PC-9 (cell line): Measurements from ENCODE around the gene OBSCN. TPM values are rescaled to one million over a fixed set of nuclear protein-coding genes. Genes with fewer than 3 reads are reported as not detected.

Experiments
- BruUV-seq: library from RNA; stranded (reverse); fragments of 400-500 nt; replicated peaks from 2 replicates; lab custom pipeline; 2021; lab: Mats Ljungman, UMichigan
- CTCF ChIA-PET: fragments of 300-600 bp; sonication (Branson Sonifier 250); formaldehyde crosslinking; loops from one replicate; lab custom pipeline; 2022; ENCODE audit warnings: antibody characterized with exemption; lab: Charles Lee
- POLR2A ChIA-PET: fragments of 300-600 bp; sonication (Branson Sonifier 250); formaldehyde crosslinking; loops from one replicate; lab custom pipeline; 2022; ENCODE audit warnings: antibody characterized with exemption; ENCODE audit not compliant: unreplicated experiment; lab: Charles Lee
- DNase-seq, 2 experiments: peaks; one replicate each; pipeline versions ENCODE4 v3.0.0 to v3.0.0-alpha.2; 2015 to 2022; ENCODE audit warnings: mixed read lengths in 1 of 2
- H2AFZ ChIP-seq: fragments of 200-600 bp; sonication (generic); 2 replicates; pipeline ENCODE4 v1.8.1; 2017; ENCODE audit warnings: antibody characterized with exemption
- H3F3A ChIP-seq: fragments of 200-600 bp; sonication (generic); 2 replicates; pipeline ENCODE4 v1.8.1; 2017; ENCODE audit warnings: antibody characterized with exemption, mild to moderate bottlenecking, low read depth; ENCODE audit not compliant: insufficient read depth
- H3K27ac ChIP-seq: fragments of 200-600 bp; sonication (generic); 2 replicates; pipeline ENCODE4 v1.6.1; 2016; ENCODE audit warnings: mixed run types
- H3K27me3 ChIP-seq: fragments of 200-600 bp; sonication (generic); 2 replicates; pipeline ENCODE4 v1.6.1; 2016; ENCODE audit warnings: low read depth, mixed run types; ENCODE audit not compliant: insufficient read depth
- H3K36me3 ChIP-seq: fragments of 200-600 bp; sonication (generic); 2 replicates; pipeline ENCODE4 v1.6.1; 2016; ENCODE audit warnings: low read depth, mixed run types
- H3K4me1 ChIP-seq: fragments of 200-600 bp; sonication (generic); replicated peaks from 2 replicates; pipeline ENCODE4 v1.6.1; 2016; ENCODE audit warnings: mixed run types; ENCODE audit not compliant: insufficient read depth
- H3K4me2 ChIP-seq: fragments of 200-600 bp; sonication (generic); 2 replicates; pipeline ENCODE4 v1.6.1; 2017; ENCODE audit warnings: mixed run types
- H3K4me3 ChIP-seq: fragments of 200-600 bp; sonication (generic); 2 replicates; pipeline ENCODE4 v1.6.1; 2016; ENCODE audit warnings: mixed run types
- H3K79me2 ChIP-seq: fragments of 200-600 bp; sonication (generic); 2 replicates; pipeline ENCODE4 v1.6.1; 2017; ENCODE audit warnings: low read depth, mixed run types
- H3K9me2 ChIP-seq: fragments of 200-600 bp; sonication (generic); 2 replicates; pipeline ENCODE4 v1.8.1; 2017; ENCODE audit warnings: mild to moderate bottlenecking; ENCODE audit not compliant: insufficient read depth
- H3K9me3 ChIP-seq: fragments of 200-600 bp; sonication (generic); 2 replicates; pipeline ENCODE4 v1.8.1; 2016; ENCODE audit warnings: low read depth; ENCODE audit not compliant: insufficient read depth
- H4K20me1 ChIP-seq: fragments of 200-600 bp; sonication (generic); 2 replicates; pipeline ENCODE4 v1.8.1; 2017; ENCODE audit not compliant: insufficient read depth
- EZH2 ChIP-seq: fragments of 200-600 bp; sonication (generic); IDR thresholded peaks from 2 replicates; pipeline ENCODE4 v1.8.0; 2017; ENCODE audit warnings: antibody characterized with exemption, low read depth
- intact Hi-C: fragments of 100-400 bp; cut with micrococcal nuclease; formaldehyde crosslinking; loops from one replicate; pipeline ENCODE4 v1.10.0; 2022; ENCODE audit not compliant: unreplicated experiment
- total RNA-seq: library from RNA; stranded (reverse); gene quantifications from 2 replicates; pipeline ENCODE4 v1.2.3, GENCODE V29; 2021
- TF ChIP-seq, protein P1 (sequence below): fragments of 200-600 bp; sonication (generic); conservative IDR thresholded peaks from 2 replicates; pipeline ENCODE4 v1.6.1; 2017; ENCODE audit warnings: mixed run types, antibody characterized with exemption, mild to moderate bottlenecking, moderate library complexity

The OBSCN gene
- total RNA-seq, 1 experiment from 2014 or later, result 62.9 TPM

- Histone ChIP-seq H3K4me2 (no peak overlapping the region), H3K4me1 (no peaks in the 10 kb centered on the region), H2AFZ (no peak overlapping the region), H3K27ac (no peak overlapping the region), H3K79me2 (no peaks in the 10 kb centered on the region), H3F3A (no peaks in the 10 kb centered on the region), H3K9me3 (no peaks in the 10 kb centered on the region), H3K36me3 (no peaks in the 10 kb centered on the region), H3K4me3 (no peak overlapping the region), H3K9me2 (no peaks in the 10 kb centered on the region), H4K20me1 (no peaks in the 10 kb centered on the region), H3K27me3 (no peaks in the 10 kb centered on the region)
- intact Hi-C loops, result no loop called here
- CTCF ChIA-PET, result no interaction called here
- POLR2A ChIA-PET, result no interaction called here
- no TSS peak for BruUV-seq
- DNase-seq, result no peak
- no peak for TF ChIP-seq EZH2
- TF ChIP-seq, protein P1, sequence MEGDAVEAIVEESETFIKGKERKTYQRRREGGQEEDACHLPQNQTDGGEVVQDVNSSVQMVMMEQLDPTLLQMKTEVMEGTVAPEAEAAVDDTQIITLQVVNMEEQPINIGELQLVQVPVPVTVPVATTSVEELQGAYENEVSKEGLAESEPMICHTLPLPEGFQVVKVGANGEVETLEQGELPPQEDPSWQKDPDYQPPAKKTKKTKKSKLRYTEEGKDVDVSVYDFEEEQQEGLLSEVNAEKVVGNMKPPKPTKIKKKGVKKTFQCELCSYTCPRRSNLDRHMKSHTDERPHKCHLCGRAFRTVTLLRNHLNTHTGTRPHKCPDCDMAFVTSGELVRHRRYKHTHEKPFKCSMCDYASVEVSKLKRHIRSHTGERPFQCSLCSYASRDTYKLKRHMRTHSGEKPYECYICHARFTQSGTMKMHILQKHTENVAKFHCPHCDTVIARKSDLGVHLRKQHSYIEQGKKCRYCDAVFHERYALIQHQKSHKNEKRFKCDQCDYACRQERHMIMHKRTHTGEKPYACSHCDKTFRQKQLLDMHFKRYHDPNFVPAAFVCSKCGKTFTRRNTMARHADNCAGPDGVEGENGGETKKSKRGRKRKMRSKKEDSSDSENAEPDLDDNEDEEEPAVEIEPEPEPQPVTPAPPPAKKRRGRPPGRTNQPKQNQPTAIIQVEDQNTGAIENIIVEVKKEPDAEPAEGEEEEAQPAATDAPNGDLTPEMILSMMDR, result no peak
Measured at GRCh38 chr1:228336308-228337030, 128.6 kb downstream of the OBSCN start.

GRCh38 chr1:228337031-228337564 is 129.3 kb downstream of the OBSCN start:
- no TSS peak for BruUV-seq
- no peak overlapping the region for H3K4me2 ChIP-seq
- H3K27ac ChIP-seq, result no peak overlapping the region
- H3F3A ChIP-seq, result no peaks in the 10 kb centered on the region
- TF ChIP-seq, protein P1, result no peak
- no peak for TF ChIP-seq EZH2
- no peaks in the 10 kb centered on the region for H3K79me2 ChIP-seq
- no peaks in the 10 kb centered on the region for H4K20me1 ChIP-seq
- DNase-seq, result no peak
- intact Hi-C loops, result no loop called here
- ChIA-PET CTCF (no interaction called here), POLR2A (no interaction called here)
- no peaks in the 10 kb centered on the region for H3K4me1 ChIP-seq
- H3K36me3 ChIP-seq, result no peaks in the 10 kb centered on the region
- H3K4me3 ChIP-seq, result no peak overlapping the region
- no peak overlapping the region for H2AFZ ChIP-seq
- no peaks in the 10 kb centered on the region for H3K27me3 ChIP-seq
- H3K9me3 ChIP-seq, result no peaks in the 10 kb centered on the region
- no peaks in the 10 kb centered on the region for H3K9me2 ChIP-seq

DNA sequence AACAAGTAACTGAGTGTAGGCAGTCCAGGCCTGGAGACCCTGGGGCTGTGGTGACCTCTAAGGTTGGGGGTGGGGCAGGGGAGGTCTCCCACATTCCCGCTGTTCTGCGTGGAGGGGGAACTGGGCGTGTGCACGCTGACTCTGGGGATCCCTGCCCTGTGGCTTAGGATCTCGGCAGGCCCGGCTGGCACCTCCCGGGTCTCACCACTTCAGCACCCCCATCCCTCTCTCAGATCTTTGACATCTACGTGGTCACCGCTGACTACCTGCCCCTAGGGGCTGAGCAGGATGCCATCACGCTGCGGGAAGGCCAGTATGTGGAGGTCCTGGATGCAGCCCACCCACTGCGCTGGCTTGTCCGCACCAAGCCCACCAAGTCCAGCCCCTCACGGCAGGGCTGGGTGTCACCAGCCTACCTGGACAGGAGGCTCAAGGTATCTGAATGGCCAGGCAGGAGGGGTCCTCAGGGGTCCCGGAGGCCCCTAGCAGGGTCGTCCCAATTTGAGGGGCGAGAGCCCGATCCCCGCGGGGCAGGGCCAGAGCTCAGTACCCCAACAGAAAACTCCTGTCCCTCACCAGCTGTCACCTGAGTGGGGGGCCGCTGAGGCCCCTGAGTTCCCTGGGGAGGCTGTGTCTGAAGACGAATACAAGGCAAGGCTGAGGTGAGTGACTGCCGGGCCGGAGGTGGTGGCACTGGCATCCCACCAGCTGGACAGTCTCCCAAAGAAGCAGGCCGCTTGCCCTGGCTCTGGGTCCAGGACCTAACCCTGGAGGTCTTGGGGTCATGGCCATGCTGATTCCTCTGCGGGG is 130.1 kb downstream of the OBSCN start:
- no peaks in the 10 kb centered on the region for H3K27me3 ChIP-seq
- H3K9me3 ChIP-seq, result no peaks in the 10 kb centered on the region
- H3K4me1 ChIP-seq, result no peaks in the 10 kb centered on the region
- no TSS peak for BruUV-seq
- H3K4me3 ChIP-seq, result no peak overlapping the region
- H3K9me2 ChIP-seq, result no peaks in the 10 kb centered on the region
- H3K79me2 ChIP-seq, result no peaks in the 10 kb centered on the region
- H2AFZ ChIP-seq, result no peak overlapping the region
- H3K27ac ChIP-seq, result no peak overlapping the region
- no peak for DNase-seq
- H3K4me2 ChIP-seq, result no peak overlapping the region
- no peaks in the 10 kb centered on the region for H3F3A ChIP-seq
- intact Hi-C loops, result no loop called here
- no peaks in the 10 kb centered on the region for H4K20me1 ChIP-seq
- TF ChIP-seq, protein P1, result no peak
- no peak for TF ChIP-seq EZH2
- H3K36me3 ChIP-seq, result no peaks in the 10 kb centered on the region
- ChIA-PET CTCF (no interaction called here), POLR2A (no interaction called here)
